SK-N-SH treated with all-trans-retinoic acid at 6 μM for 48 hours (cell line): Measurements from ENCODE around the gene SEPHS2.

Experiments used
- ATAC-seq: fragments of 200-7000 bp; cut with Tn5 transposase; 3 replicates; pipeline ENCODE4 v1.9.1; 2020; ENCODE audit warnings: mild to moderate bottlenecking, moderate library complexity
- ARNTL ChIP-seq: fragments of 450-650 bp; formaldehyde crosslinking; IDR thresholded peaks from 2 replicates; pipeline ENCODE4 v1.5.0; 2020; ENCODE audit warnings: low read depth, mild to moderate bottlenecking, moderate library complexity, borderline replicate concordance
- BACH2 ChIP-seq: fragments of 250-450 bp; sonication (Bioruptor Pico); IDR thresholded peaks from 2 replicates; pipeline ENCODE4 v1.9.0; 2021; ENCODE audit warnings: mild to moderate bottlenecking, borderline replicate concordance
- CSDC2 ChIP-seq: fragments of 250-450 bp; sonication (Bioruptor Pico); IDR thresholded peaks from 2 replicates; pipeline ENCODE4 v1.5.0; 2020; ENCODE audit warnings: mild to moderate bottlenecking, moderate library complexity
- GLIS3 ChIP-seq: fragments of 250-450 bp; sonication (Bioruptor Pico); IDR thresholded peaks from 2 replicates; pipeline ENCODE4 v1.5.0; 2020; ENCODE audit warnings: mild to moderate bottlenecking, moderate library complexity
- ISL1 ChIP-seq: fragments of 250-450 bp; sonication (Bioruptor Pico); IDR thresholded peaks from 2 replicates; pipeline ENCODE4 v2.1.2; 2022; ENCODE audit warnings: mild to moderate bottlenecking, moderate library complexity
- OSR1 ChIP-seq: fragments of 250-450 bp; sonication (Bioruptor Pico); IDR thresholded peaks from 2 replicates; pipeline ENCODE4 v1.8.0; 2022; ENCODE audit warnings: moderate library complexity, mild to moderate bottlenecking, inconsistent platforms
- RARB ChIP-seq: fragments of 250-450 bp; sonication (Bioruptor Pico); IDR thresholded peaks from 2 replicates; pipeline ENCODE4 v1.8.0; 2021; ENCODE audit warnings: mild to moderate bottlenecking, moderate library complexity
- SNAI2 ChIP-seq: fragments of 250-450 bp; sonication (Bioruptor Pico); IDR thresholded peaks from 2 replicates; pipeline ENCODE4 v1.5.0; 2020; ENCODE audit warnings: mild to moderate bottlenecking, moderate library complexity
- TOX ChIP-seq: fragments of 250-450 bp; sonication (Bioruptor Pico); IDR thresholded peaks from 2 replicates; pipeline ENCODE4 v1.8.0; 2021; ENCODE audit warnings: mild to moderate bottlenecking, moderate library complexity, borderline replicate concordance
- ZC3H10 ChIP-seq: fragments of 250-450 bp; sonication (Bioruptor Pico); IDR thresholded peaks from 2 replicates; pipeline ENCODE4 v1.5.1; 2021; ENCODE audit warnings: mild to moderate bottlenecking, moderate library complexity
- ZFP3 ChIP-seq: fragments of 250-450 bp; sonication (Bioruptor Pico); IDR thresholded peaks from 2 replicates; pipeline ENCODE4 v1.5.0; 2020; ENCODE audit warnings: mild to moderate bottlenecking, moderate library complexity
- ZFP30 ChIP-seq: fragments of 450-650 bp; formaldehyde crosslinking; IDR thresholded peaks from 2 replicates; pipeline ENCODE4 v1.5.0; 2022; ENCODE audit warnings: mild to moderate bottlenecking, moderate library complexity
- ZNF565 ChIP-seq: fragments of 450-650 bp; formaldehyde crosslinking; conservative IDR thresholded peaks from 2 replicates; pipeline ENCODE4 v1.5.0; 2020; ENCODE audit warnings: low read depth, mild to moderate bottlenecking, moderate library complexity
- TF ChIP-seq, protein P1 (sequence below): fragments of 250-450 bp; sonication (Bioruptor Pico); IDR thresholded peaks from 2 replicates; pipeline ENCODE4 v1.8.0; 2021; ENCODE audit warnings: low read depth, mild to moderate bottlenecking, moderate library complexity, borderline replicate concordance
- TF ChIP-seq, protein P2 (sequence below): fragments of 250-450 bp; sonication (Bioruptor Pico); IDR thresholded peaks from 2 replicates; pipeline ENCODE4 v1.5.1; 2020; ENCODE audit warnings: low read depth, mild to moderate bottlenecking, moderate library complexity
- TF ChIP-seq, protein P3 (sequence below): fragments of 250-450 bp; sonication (Bioruptor Pico); IDR thresholded peaks from 2 replicates; pipeline ENCODE4 v1.8.0; 2020; ENCODE audit warnings: mild to moderate bottlenecking, moderate library complexity, borderline replicate concordance
- TF ChIP-seq, protein P4 (sequence below): fragments of 250-450 bp; sonication (Bioruptor Pico); IDR thresholded peaks from 2 replicates; pipeline ENCODE4 v1.5.1; 2021; ENCODE audit warnings: mild to moderate bottlenecking, moderate library complexity
- TF ChIP-seq, protein P5 (sequence below): fragments of 250-450 bp; sonication (Bioruptor Pico); IDR thresholded peaks from 2 replicates; pipeline ENCODE4 v1.5.0; 2020; ENCODE audit warnings: mild to moderate bottlenecking, moderate library complexity

Gene SEPHS2

DNA sequence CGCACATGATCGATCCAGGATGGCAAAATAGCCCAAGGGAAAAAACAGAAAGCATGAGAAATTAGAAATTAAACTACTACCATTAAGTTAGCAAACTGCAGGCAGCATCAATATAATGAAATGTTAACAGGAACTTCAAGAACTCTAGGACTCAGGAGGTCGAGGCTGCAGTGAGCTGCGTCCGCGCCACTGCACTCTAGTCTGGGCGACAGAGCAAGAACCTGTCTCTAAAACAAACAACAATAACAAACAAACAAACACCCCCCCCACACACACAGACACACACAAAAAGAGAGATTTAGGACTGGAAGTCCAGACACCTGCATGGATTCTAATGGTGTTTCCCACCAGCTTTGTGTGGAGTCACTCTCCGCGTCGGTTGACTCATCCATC, 525 bp upstream of the SEPHS2 start:
- ATAC-seq: no peak
- no peak for TF ChIP-seq ZNF565 (CRISPR knock-in tag)
- TF ChIP-seq CSDC2: no peak
- TF ChIP-seq OSR1 (CRISPR knock-in tag): no peak
- TF ChIP-seq RARB: no peak

DNA sequence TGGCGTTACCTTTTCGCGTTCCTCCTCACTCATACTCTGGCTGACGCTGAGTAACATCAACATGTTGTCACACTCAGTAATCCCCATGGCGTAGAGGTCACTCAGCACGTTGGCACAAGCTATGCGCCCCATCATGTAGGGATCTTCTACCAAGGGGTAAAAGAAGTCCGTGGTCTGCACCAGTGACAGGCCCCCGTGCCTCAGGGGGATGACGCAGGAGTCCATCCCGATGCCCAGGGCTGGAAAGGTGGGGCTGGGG, 596 bp downstream of the SEPHS2 start:
- TF ChIP-seq ISL1: no peak
- TF ChIP-seq, protein P1, sequence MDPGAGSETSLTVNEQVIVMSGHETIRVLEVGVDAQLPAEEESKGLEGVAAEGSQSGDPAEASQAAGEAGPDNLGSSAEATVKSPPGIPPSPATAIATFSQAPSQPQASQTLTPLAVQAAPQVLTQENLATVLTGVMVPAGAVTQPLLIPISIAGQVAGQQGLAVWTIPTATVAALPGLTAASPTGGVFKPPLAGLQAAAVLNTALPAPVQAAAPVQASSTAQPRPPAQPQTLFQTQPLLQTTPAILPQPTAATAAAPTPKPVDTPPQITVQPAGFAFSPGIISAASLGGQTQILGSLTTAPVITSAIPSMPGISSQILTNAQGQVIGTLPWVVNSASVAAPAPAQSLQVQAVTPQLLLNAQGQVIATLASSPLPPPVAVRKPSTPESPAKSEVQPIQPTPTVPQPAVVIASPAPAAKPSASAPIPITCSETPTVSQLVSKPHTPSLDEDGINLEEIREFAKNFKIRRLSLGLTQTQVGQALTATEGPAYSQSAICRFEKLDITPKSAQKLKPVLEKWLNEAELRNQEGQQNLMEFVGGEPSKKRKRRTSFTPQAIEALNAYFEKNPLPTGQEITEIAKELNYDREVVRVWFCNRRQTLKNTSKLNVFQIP: no peak
- no peak for ATAC-seq

DNA sequence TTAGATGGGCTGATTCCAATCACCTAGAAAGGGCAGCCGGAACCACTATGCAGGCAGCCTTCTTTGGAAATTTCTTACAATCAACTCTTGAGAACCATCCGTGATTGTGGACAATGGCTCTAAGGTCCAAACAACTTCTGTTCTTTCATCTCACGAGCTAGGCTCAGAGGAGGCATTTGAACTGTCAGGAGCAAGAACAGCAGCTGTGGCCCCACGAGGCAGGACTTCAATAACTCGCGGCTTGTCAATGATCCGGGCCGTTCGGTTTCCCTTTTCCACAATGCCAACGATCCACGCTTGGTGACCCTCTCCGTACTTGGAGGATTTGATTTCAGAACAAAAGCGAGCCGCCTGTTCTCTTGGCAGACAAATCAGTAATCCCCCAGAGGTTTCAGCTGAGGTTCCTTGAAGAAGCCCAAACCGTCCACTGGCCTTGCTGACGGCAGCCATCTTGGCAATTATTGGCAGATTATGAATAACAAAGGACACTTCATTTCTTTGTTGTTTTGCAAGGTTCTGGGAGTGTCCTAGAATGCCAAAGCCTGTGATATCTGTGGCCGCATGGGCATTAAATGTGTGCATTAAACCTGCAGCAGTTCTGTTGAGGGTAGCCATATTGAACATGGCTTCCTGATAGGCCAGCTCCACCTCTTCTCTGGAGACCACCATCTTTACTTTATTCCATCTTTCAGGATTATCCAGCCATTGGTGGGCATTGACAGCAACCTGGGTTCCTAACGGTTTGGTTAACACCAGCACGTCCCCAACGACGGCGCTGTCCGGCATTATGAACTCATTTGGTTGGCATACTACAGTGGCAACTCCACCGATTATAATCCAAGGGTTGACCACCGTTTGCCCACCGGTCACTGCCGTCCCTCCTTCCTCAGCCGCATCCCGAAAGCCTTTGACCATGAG, 1.2 kb downstream of the SEPHS2 start:
- no peak for TF ChIP-seq ZC3H10 (CRISPR knock-in tag)
- TF ChIP-seq, protein P2, sequence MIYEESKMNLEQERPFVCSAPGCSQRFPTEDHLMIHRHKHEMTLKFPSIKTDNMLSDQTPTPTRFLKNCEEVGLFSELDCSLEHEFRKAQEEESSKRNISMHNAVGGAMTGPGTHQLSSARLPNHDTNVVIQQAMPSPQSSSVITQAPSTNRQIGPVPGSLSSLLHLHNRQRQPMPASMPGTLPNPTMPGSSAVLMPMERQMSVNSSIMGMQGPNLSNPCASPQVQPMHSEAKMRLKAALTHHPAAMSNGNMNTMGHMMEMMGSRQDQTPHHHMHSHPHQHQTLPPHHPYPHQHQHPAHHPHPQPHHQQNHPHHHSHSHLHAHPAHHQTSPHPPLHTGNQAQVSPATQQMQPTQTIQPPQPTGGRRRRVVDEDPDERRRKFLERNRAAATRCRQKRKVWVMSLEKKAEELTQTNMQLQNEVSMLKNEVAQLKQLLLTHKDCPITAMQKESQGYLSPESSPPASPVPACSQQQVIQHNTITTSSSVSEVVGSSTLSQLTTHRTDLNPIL: no peak
- no peak for TF ChIP-seq ZFP3
- no peak for TF ChIP-seq TOX (CRISPR knock-in tag)
- TF ChIP-seq ZFP30 (CRISPR knock-in tag): no peak
- TF ChIP-seq, protein P3, sequence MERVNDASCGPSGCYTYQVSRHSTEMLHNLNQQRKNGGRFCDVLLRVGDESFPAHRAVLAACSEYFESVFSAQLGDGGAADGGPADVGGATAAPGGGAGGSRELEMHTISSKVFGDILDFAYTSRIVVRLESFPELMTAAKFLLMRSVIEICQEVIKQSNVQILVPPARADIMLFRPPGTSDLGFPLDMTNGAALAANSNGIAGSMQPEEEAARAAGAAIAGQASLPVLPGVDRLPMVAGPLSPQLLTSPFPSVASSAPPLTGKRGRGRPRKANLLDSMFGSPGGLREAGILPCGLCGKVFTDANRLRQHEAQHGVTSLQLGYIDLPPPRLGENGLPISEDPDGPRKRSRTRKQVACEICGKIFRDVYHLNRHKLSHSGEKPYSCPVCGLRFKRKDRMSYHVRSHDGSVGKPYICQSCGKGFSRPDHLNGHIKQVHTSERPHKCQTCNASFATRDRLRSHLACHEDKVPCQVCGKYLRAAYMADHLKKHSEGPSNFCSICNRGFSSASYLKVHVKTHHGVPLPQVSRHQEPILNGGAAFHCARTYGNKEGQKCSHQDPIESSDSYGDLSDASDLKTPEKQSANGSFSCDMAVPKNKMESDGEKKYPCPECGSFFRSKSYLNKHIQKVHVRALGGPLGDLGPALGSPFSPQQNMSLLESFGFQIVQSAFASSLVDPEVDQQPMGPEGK (CRISPR knock-in tag): no peak
- TF ChIP-seq GLIS3 (CRISPR knock-in tag): no peak
- no peak for TF ChIP-seq OSR1 (CRISPR knock-in tag)
- TF ChIP-seq ARNTL (CRISPR knock-in tag): no peak
- TF ChIP-seq BACH2 (CRISPR knock-in tag): no peak
- TF ChIP-seq, protein P4, sequence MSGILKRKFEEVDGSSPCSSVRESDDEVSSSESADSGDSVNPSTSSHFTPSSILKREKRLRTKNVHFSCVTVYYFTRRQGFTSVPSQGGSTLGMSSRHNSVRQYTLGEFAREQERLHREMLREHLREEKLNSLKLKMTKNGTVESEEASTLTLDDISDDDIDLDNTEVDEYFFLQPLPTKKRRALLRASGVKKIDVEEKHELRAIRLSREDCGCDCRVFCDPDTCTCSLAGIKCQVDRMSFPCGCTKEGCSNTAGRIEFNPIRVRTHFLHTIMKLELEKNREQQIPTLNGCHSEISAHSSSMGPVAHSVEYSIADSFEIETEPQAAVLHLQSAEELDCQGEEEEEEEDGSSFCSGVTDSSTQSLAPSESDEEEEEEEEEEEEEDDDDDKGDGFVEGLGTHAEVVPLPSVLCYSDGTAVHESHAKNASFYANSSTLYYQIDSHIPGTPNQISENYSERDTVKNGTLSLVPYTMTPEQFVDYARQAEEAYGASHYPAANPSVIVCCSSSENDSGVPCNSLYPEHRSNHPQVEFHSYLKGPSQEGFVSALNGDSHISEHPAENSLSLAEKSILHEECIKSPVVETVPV (CRISPR knock-in tag): no peak
- TF ChIP-seq, all 23 proteins: peak for 0
- no peak for ATAC-seq

DNA sequence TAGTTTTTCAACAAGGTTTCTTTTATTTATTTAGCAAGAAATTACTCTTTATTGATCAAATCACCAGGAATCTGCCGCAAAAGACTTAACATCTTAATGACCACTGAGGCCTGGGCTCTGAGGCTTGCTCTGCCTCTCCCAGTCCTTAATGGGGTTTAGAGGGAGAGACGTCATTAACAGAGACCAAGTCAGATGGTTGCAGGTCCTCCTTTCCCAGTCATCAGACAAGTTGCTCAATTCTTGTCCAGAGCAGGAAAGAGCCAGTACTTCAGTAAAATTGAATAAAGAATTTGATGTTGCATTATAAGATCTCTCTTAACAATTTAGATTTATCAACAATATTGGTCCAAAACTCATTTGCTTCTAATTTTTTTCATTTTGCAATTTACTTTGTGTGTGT, 2.0 kb downstream of the SEPHS2 start:
- TF ChIP-seq ZNF565 (CRISPR knock-in tag): no peak
- TF ChIP-seq, protein P5, sequence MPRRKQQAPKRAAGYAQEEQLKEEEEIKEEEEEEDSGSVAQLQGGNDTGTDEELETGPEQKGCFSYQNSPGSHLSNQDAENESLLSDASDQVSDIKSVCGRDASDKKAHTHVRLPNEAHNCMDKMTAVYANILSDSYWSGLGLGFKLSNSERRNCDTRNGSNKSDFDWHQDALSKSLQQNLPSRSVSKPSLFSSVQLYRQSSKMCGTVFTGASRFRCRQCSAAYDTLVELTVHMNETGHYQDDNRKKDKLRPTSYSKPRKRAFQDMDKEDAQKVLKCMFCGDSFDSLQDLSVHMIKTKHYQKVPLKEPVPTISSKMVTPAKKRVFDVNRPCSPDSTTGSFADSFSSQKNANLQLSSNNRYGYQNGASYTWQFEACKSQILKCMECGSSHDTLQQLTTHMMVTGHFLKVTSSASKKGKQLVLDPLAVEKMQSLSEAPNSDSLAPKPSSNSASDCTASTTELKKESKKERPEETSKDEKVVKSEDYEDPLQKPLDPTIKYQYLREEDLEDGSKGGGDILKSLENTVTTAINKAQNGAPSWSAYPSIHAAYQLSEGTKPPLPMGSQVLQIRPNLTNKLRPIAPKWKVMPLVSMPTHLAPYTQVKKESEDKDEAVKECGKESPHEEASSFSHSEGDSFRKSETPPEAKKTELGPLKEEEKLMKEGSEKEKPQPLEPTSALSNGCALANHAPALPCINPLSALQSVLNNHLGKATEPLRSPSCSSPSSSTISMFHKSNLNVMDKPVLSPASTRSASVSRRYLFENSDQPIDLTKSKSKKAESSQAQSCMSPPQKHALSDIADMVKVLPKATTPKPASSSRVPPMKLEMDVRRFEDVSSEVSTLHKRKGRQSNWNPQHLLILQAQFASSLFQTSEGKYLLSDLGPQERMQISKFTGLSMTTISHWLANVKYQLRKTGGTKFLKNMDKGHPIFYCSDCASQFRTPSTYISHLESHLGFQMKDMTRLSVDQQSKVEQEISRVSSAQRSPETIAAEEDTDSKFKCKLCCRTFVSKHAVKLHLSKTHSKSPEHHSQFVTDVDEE (CRISPR knock-in tag): no peak
- TF ChIP-seq SNAI2 (CRISPR knock-in tag): no peak
- TF ChIP-seq ZFP30 (CRISPR knock-in tag): no peak
- no peak for ATAC-seq
